HG03342 (cell line): ENCODE data around the gene EXD3.

Experiments used
- ATAC-seq: cut with Tn5 transposase; IDR thresholded peaks from one replicate; pipeline ENCODE4 v1.9.1; 2021; ENCODE audit warnings: mild to moderate bottlenecking, moderate library complexity; ENCODE audit not compliant: unreplicated experiment

EXD3 gene

GRCh38 chr9:137368431-137369035, 54.4 kb downstream of the EXD3 start:
- no peak for ATAC-seq

- no peak for ATAC-seq
These were observed 55.2 kb downstream of the EXD3 start for GRCh38 chr9:137367506-137368430.

DNA sequence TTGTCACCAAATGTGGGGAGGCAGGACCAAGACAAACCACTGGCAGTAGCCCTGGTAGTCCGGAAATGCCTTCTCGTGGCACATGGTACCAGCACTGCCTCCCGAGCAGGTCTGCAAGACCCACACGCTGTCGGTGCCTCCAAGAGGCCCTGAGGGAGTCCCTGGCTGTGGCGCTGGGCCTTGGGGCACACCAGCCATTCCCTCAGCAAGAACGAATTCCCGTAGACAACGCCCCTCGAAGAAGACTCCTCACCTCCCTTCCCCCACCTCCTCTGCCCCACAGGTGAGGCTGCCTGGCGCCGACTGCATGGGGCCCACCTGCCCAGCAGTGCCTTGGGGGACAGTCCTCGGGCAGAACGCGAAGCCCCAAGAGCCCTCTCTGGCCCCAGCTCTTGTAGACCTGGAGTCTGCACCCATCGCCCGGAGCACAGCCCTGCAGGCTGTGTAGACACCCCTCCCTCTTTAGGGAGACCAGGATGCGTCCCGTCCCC, 56.0 kb downstream of the EXD3 start:
- ATAC-seq, result no peak

- no peak for ATAC-seq
These were observed 56.5 kb downstream of the EXD3 start for GRCh38 chr9:137366445-137366810.

GRCh38 chr9:137365552-137366444, 57.2 kb downstream of the EXD3 start:
- no peak for ATAC-seq

GRCh38 chr9:137365056-137365455, 57.9 kb downstream of the EXD3 start:
- no peak for ATAC-seq

- no peak for ATAC-seq
These were observed 63.1 kb downstream of the EXD3 start for GRCh38 chr9:137359850-137360249.

DNA sequence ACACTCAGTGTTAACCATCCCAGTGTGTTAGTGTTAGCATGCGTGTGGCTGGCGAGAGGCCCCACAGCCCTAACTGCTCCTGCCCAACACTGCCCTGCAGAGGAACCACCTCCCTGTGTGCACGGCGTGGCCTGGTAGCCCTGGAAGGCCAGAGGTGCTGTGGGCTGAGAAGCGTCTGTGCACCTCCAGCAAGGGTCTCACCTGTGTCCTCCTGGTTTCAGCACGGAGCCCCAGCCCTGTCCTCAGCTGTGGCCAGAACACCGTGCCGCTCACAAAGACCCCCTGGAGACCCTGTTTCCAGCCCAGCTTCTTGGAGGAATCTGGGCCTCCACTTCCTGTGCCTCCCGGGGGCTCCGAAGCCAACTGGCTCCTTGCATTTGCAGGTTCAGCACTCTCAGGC, 64.8 kb downstream of the EXD3 start:
- ATAC-seq, result no peak

DNA sequence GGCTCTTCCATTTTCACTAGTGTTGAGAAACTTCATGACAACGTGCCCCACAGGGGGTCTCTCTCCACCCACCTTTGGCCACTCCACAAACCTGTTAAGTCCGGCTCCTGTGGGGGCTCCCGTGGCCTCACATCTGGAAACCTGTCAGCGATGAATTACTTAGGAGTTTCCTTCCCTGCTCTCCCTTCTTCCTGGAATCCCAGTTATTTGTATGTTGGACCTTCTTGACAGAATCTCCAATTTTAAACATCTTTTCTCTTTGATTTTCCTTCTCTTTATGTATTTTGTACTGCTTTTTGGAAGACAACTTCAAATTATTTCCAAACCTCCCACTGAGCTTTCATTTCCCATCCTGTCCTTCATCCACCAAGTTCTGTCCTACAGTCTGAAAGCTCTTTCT, 65.8 kb downstream of the EXD3 start:
- no peak for ATAC-seq

DNA sequence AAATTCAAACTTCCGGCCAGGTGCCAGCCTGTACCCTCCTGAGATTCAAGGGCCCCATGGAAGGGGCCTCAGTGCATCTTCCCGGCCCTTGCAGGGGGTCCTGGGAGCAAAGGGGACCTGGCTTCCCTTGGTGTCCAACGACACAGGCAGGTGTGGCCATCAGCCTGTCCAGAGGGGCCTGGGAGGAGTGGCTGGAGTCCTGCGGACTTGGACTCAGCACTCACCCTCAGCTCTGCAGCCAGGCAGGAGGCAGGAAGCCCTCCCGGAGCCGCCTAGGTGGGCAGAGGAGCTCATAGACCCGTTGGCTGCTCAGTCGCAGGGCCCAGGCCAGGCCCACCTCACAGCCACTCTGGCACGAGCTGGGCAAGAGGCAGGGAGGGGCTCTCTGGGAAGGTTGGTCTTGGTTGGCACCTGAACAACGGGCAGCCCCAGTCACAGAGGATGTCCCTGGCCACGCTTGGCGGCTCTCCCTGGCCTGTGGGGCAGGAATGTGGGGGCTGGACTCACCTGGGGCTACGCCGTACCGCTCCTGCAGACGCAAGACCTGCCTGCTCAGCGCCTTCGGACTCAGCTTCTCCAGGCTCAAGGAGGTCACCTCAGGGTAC, 67.1 kb downstream of the EXD3 start:
- no peak for ATAC-seq

GRCh38 chr9:137354845-137355760, 67.9 kb downstream of the EXD3 start:
- ATAC-seq, result no peak

GRCh38 chr9:137354153-137354844, 68.7 kb downstream of the EXD3 start:
- ATAC-seq, result no peak

- ATAC-seq, result no peak
These were observed 69.5 kb downstream of the EXD3 start for GRCh38 chr9:137353223-137354152.

GRCh38 chr9:137352511-137353222, 70.3 kb downstream of the EXD3 start:
- no peak for ATAC-seq

DNA sequence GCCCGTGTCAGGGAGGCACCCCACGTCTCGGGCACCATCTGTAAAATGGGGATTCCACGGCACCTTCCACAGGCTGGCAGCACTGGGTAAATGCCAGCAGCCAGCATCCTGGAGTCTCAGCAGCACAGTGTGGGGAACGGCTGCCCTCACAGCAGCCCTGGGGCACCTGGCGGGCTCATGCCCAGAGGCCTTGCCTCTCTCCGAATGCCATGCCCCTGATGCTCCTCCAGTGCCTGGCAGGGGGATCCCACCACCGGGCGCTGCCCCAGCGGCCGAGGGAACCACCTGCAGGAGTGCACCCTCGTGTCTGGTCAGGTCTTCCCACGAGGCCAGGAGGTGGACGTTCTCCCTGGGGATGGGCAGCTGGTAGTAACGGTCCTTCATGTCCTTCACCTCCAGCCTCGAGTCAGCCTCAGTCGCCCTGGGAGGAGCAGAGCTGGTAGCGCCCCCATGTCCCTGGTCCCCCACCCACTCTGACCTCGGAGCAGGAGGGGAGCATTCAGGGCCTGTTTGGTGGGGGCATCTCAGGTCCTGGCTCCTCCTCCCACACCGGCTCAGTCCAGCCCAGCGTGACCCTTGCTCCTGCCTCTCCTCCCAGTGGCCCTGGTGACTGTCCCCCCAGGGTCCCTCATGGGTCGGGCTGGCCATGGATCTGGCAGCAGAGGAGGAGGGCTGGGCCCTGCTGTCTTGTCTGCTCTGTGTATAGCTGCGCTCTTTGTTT, 71.0 kb downstream of the EXD3 start:
- no peak for ATAC-seq

DNA sequence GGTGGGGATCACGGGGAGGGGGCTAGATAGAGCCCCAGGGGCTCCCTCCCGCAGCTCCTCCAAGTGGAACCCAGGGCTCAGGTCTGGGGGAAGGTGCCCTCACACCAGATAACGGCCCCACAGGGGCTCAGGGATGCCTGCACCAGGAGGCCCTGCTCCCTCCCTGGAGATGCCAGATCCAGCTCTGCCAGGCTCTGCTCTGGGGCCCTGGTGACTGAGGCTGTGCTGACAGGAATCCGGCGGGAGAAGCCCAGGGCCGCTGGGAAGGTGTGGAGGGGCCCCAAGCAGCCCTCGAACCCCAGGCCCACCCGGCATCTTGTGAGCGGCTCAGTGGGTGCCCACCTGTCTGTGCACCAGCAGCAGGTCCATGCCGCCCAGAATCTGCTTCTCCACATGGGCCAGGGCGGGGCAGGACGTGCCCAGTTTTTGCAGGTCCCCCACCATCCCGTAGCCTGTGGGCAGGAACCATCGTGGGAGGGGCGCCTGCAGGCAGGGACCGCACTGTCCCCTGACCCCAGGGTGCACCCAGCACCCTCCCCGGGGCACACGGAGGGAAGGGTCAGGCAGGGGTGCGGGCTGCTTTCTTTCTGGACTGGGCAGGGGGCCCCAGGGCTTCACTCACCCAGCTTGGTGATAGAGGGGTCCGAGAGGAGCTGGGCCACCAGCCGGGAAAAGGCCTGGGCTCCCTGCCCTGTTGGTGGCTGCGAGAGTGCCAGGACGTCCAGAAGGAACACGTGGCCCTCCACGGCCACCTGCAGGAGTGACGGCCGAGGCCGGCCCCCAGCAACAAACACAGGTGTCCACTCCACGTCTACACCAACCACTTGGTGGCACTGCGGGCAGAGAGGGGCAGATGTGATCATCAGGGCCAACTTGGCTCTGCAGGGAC, 72.0 kb downstream of the EXD3 start:
- no peak for ATAC-seq
